Large intestine (tissue), 3 donors: ENCODE data around the gene PLEKHA3. TPM values are rescaled to one million over a fixed set of nuclear protein-coding genes. Genes with fewer than 3 reads are reported as not detected.
A peak's percentile ranks its signal among the peaks of the same experiment; 100 is the strongest.
"Not testable (repeated sequence)": the region's sequence is repeated elsewhere in the genome, so short reads cannot be mapped to it uniquely, and the experiment has no call there.

Experiments used
- DNase-seq, 2 donors: peaks; one replicate each; pipeline versions ENCODE4 v3.0.0 to v3.0.0-alpha.2; 2013
- H3K27ac ChIP-seq: one replicate; pipeline ENCODE4 v1.5.1; 2013; ENCODE audit warnings: low read length
- H3K27me3 ChIP-seq: 2 replicates; pipeline ENCODE4 v1.6.1; 2013; ENCODE audit warnings: low read length; ENCODE audit not compliant: control insufficient read depth, insufficient read depth
- H3K36me3 ChIP-seq: 2 replicates; pipeline ENCODE4 v1.6.1; 2013; ENCODE audit warnings: low read length; ENCODE audit not compliant: control insufficient read depth, insufficient read depth
- H3K4me1 ChIP-seq: one replicate; pipeline ENCODE4 v1.6.1; 2013; ENCODE audit warnings: low read length; ENCODE audit not compliant: control insufficient read depth, insufficient read depth
- H3K4me3 ChIP-seq: one replicate; pipeline ENCODE4 v1.5.1; 2013; ENCODE audit warnings: low read length
- H3K9me3 ChIP-seq: one replicate; pipeline ENCODE4 v1.6.1; 2013; ENCODE audit warnings: mild to moderate bottlenecking, low read depth, low read length, moderate library complexity; ENCODE audit not compliant: control insufficient read depth
- WGBS: methylation state at CpG from one replicate; pipeline ENCODE4 v1.1.5; 2013; ENCODE audit warnings: low lambda C conversion rate; ENCODE audit not compliant: insufficient coverage; 5-methylcytosine and 5-hydroxymethylcytosine counted together
- polyA plus RNA-seq: library from polyadenylated mRNA; unstranded; fragments of 120-200 nt; gene quantifications from one replicate; pipeline ENCODE4 v1.2.1, GENCODE V29; 2013

The PLEKHA3 gene
- polyA plus RNA-seq, 1 donor, result 12.9 TPM

GRCh38 chr2:178522950-178523595 is 42.8 kb downstream of the PLEKHA3 start:
- H3K4me3 ChIP-seq, result peak overlapping the region; percentile 57
- peaks cover 3% of the 10 kb centered on the region for H3K4me1 ChIP-seq
- H3K9me3 ChIP-seq, result no peaks in the 10 kb centered on the region
- peak overlapping the region; percentile 24 for H3K27ac ChIP-seq
- no peaks in the 10 kb centered on the region for H3K27me3 ChIP-seq
- peak; percentile 65 to 83 for DNase-seq
- peaks cover 8% of the 10 kb centered on the region for H3K36me3 ChIP-seq
- 7% methylated on average over 5 of the region's 25 CpGs for WGBS

DNA sequence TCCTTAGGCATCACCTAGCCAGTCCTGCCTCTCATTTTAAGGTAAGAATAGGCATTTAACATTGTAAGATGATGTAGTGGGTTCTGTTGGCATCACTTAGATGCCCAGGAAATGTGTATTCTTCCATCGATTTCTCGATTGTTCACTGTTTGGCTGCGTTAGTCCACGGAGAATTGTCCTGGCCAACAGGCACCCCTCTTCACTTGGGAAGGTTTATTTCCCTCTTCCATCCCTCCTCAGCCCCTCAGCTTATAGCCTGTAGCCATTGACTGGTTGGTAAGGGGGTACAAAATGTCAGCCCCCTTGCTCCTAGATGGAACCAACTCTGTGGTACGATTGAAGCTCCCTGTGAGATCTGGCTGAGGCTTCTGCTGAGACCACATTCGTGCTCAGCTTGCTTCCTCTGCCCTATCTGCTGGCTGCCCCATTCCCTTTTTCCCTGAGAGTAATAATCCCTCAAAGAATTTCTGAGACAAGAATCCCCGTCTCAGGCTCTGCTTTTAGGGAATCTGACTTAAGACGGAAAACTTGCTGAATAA is 43.4 kb downstream of the PLEKHA3 start:
- peak overlapping the region; percentile 24 for H3K27ac ChIP-seq
- 83% methylated on average over 1 of the region's 8 CpGs for WGBS
- peak in 1 of 2 donors; percentile 31 for DNase-seq
- no peaks in the 10 kb centered on the region for H3K9me3 ChIP-seq
- no peaks in the 10 kb centered on the region for H3K27me3 ChIP-seq
- peaks cover 3% of the 10 kb centered on the region for H3K36me3 ChIP-seq
- peaks cover 3% of the 10 kb centered on the region for H3K4me1 ChIP-seq
- H3K4me3 ChIP-seq, result peak overlapping the region; percentile 57

GRCh38 chr2:178525010-178525409 is 44.8 kb downstream of the PLEKHA3 start:
- not testable (repeated sequence) for H3K27me3 ChIP-seq, H3K36me3 ChIP-seq, H3K4me3 ChIP-seq, H3K9me3 ChIP-seq, DNase-seq, H3K4me1 ChIP-seq, H3K27ac ChIP-seq
- no CpG with 5 or more reads among the region's 5 CpGs for WGBS

DNA sequence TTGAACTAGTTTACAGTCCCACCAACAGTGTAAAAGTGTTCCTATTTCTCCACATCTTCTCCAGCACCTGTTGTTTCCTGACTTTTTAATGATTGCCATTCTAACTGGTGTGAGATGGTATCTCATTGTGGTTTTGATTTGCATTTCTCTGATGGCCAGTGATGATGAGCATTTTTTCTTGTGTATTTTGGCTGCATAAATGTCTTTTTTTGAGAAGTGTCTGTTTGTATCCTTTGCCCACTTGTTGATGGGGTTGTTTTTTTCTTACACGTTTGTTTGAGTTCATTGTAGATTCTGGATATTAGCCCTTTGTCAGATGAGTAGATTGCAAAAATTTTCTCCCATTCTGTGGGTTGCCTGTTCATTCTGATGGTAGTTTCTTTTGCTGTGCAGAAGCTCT is 45.2 kb downstream of the PLEKHA3 start:
- not testable (repeated sequence) for H3K36me3 ChIP-seq, H3K27me3 ChIP-seq, H3K9me3 ChIP-seq, DNase-seq, H3K27ac ChIP-seq, H3K4me3 ChIP-seq, H3K4me1 ChIP-seq
- WGBS, result no CpG with 5 or more reads among the region's 1 CpG

DNA sequence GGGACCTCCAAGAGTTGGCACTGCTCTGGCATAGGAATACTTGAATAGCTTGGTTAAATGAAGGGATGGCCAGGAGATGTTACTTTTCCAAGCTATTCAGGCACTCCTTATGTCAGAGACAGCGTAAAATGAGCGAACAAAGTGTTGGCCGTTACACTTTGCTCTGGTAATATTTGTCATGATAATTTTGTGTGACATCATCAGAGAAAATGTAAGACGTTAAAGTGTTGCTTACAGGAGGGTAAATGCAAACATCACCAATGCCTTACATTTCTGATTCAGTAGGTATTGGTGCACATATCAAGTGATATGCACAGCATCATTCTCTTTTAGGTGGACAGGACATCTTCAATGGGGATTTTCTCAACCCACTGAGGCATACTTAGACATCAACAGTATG is 46.0 kb downstream of the PLEKHA3 start:
- Histone ChIP-seq H3K9me3 (no peaks in the 10 kb centered on the region), H3K36me3 (peaks cover 3% of the 10 kb centered on the region), H3K27me3 (no peaks in the 10 kb centered on the region), H3K4me3 (no peak overlapping the region), H3K27ac (no peak overlapping the region), H3K4me1 (peaks cover 3% of the 10 kb centered on the region)
- DNase-seq, result no peak
- 100% methylated on average over 1 of the region's 4 CpGs for WGBS

- WGBS, result no CpG with 5 or more reads among the region's 2 CpGs
- Histone ChIP-seq H3K9me3 (no peaks in the 10 kb centered on the region), H3K36me3 (peaks cover 16% of the 10 kb centered on the region), H3K27me3 (no peaks in the 10 kb centered on the region), H3K4me1 (peaks cover 3% of the 10 kb centered on the region), H3K4me3 (no peak overlapping the region), H3K27ac (no peak overlapping the region)
- DNase-seq, result no peak
Observed at GRCh38 chr2:178527592-178527991, 47.3 kb downstream of the PLEKHA3 start.

- no peak for DNase-seq
- Histone ChIP-seq H3K9me3 (no peaks in the 10 kb centered on the region), H3K27ac (no peak overlapping the region), H3K27me3 (no peaks in the 10 kb centered on the region), H3K4me3 (no peak overlapping the region), H3K36me3 (peaks cover 26% of the 10 kb centered on the region), H3K4me1 (peaks cover 3% of the 10 kb centered on the region)
- no CpG with 5 or more reads among the region's 5 CpGs for WGBS
Observed at GRCh38 chr2:178528647-178529046, 48.4 kb downstream of the PLEKHA3 start.

- no peaks in the 10 kb centered on the region for H3K27me3 ChIP-seq
- H3K36me3 ChIP-seq, result peaks cover 31% of the 10 kb centered on the region
- H3K4me3 ChIP-seq, result no peak overlapping the region
- no peak for DNase-seq
- H3K4me1 ChIP-seq, result no peaks in the 10 kb centered on the region
- H3K9me3 ChIP-seq, result no peaks in the 10 kb centered on the region
- H3K27ac ChIP-seq, result no peak overlapping the region
- WGBS, result 100% methylated on average over 2 of the region's 2 CpGs
Observed at GRCh38 chr2:178529194-178529593, 48.9 kb downstream of the PLEKHA3 start.

- no peaks in the 10 kb centered on the region for H3K27me3 ChIP-seq
- no peaks in the 10 kb centered on the region for H3K9me3 ChIP-seq
- H3K36me3 ChIP-seq, result peaks cover 41% of the 10 kb centered on the region
- DNase-seq, result no peak
- no peaks in the 10 kb centered on the region for H3K4me1 ChIP-seq
- no CpG with 5 or more reads among the region's 2 CpGs for WGBS
- no peak overlapping the region for H3K4me3 ChIP-seq
- H3K27ac ChIP-seq, result no peak overlapping the region
Observed at GRCh38 chr2:178530131-178530530, 49.9 kb downstream of the PLEKHA3 start.

GRCh38 chr2:178530625-178531142 is 50.4 kb downstream of the PLEKHA3 start:
- Histone ChIP-seq H3K36me3 (peaks cover 45% of the 10 kb centered on the region), H3K4me3 (no peak overlapping the region), H3K27me3 (no peaks in the 10 kb centered on the region), H3K9me3 (no peaks in the 10 kb centered on the region), H3K27ac (no peak overlapping the region), H3K4me1 (no peaks in the 10 kb centered on the region)
- no peak for DNase-seq
- WGBS, result 100% methylated on average over 2 of the region's 8 CpGs

- H3K36me3 ChIP-seq, result peaks cover 48% of the 10 kb centered on the region
- whole genome bisulfite sequencing, result 100% methylated on average over 1 of the region's 12 CpGs
- no peaks in the 10 kb centered on the region for H3K4me1 ChIP-seq
- no peaks in the 10 kb centered on the region for H3K27me3 ChIP-seq
- H3K9me3 ChIP-seq, result no peaks in the 10 kb centered on the region
- no peak for DNase-seq
- no peak overlapping the region for H3K27ac ChIP-seq
- H3K4me3 ChIP-seq, result no peak overlapping the region
Observed at GRCh38 chr2:178531168-178531567, 50.9 kb downstream of the PLEKHA3 start.
